Natural killer cell (primary cell): Measurements from ENCODE around the gene DNAH7. TPM values are rescaled to one million over a fixed set of nuclear protein-coding genes. Genes with fewer than 3 reads are reported as not detected.

Experiments
- ATAC-seq, 3 donors: fragments of 150-1000 bp in 2 of 3; fragments of 200-7000 bp in 1 of 3; cut with Tn5 transposase; 1 replicate in 1 of 3; 2 replicates in 2 of 3; pipeline ENCODE4 v1.10.0; 2021; ENCODE audit warnings: mild to moderate bottlenecking in 2 of 3, moderate library complexity in 2 of 3
- DNase-seq, 2 donors: peaks; one replicate each; pipeline versions ENCODE4 v3.0.0 to v3.0.0-alpha.2; 2013 to 2021; ENCODE audit warnings: mixed read lengths in 1 of 2
- H3K27ac ChIP-seq: one replicate; pipeline ENCODE4 v1.5.1; 2013; ENCODE audit warnings: mild to moderate bottlenecking, low read length
- H3K27me3 ChIP-seq: one replicate; pipeline ENCODE4 v1.6.1; 2013; ENCODE audit warnings: low read length; ENCODE audit not compliant: control insufficient read depth, insufficient read depth
- H3K36me3 ChIP-seq: one replicate; pipeline ENCODE4 v1.6.1; 2013; ENCODE audit warnings: low read length; ENCODE audit not compliant: control insufficient read depth, insufficient read depth
- H3K4me1 ChIP-seq: one replicate; pipeline ENCODE4 v1.6.1; 2013; ENCODE audit warnings: low read length; ENCODE audit not compliant: control insufficient read depth, insufficient read depth
- H3K4me3 ChIP-seq: one replicate; pipeline ENCODE4 v1.5.1; 2013; ENCODE audit warnings: low read length
- H3K9me3 ChIP-seq: one replicate; pipeline ENCODE4 v1.6.1; 2013; ENCODE audit warnings: low read length; ENCODE audit not compliant: control insufficient read depth, insufficient read depth
- H3K27ac Mint-ChIP-seq, 2 donors: one replicate each; pipeline ENCODE4 v1.8.0; 2022; ENCODE audit warnings: mild to moderate bottlenecking in 2 of 2, mixed read lengths in 2 of 2, moderate library complexity in 1 of 2
- H3K27me3 Mint-ChIP-seq, 2 donors: one replicate each; pipeline ENCODE4 v1.8.0; 2022; ENCODE audit warnings: low read depth in 2 of 2, mixed read lengths in 2 of 2
- H3K36me3 Mint-ChIP-seq: one replicate; pipeline ENCODE4 v1.8.0; 2022; ENCODE audit warnings: mixed read lengths
- H3K4me1 Mint-ChIP-seq, 2 donors: one replicate each; pipeline ENCODE4 v1.8.0; 2022; ENCODE audit warnings: mixed read lengths in 2 of 2
- H3K4me3 Mint-ChIP-seq: one replicate; pipeline ENCODE4 v1.8.0; 2022; ENCODE audit warnings: mild to moderate bottlenecking, moderate library complexity, mixed read lengths
- H3K9me3 Mint-ChIP-seq, 2 donors: one replicate each; pipeline ENCODE4 v1.8.0; 2022; ENCODE audit warnings: mixed read lengths in 2 of 2
- CTCF ChIP-seq: fragments of 200-600 bp; IDR thresholded peaks from one replicate; pipeline ENCODE4 v1.8.0; 2022; ENCODE audit warnings: antibody characterized with exemption
- WGBS: methylation state at CpG from one replicate; pipeline ENCODE4 v1.1.7; 2013; ENCODE audit warnings: missing lambda C conversion rate; ENCODE audit not compliant: insufficient coverage; 5-methylcytosine and 5-hydroxymethylcytosine counted together
- intact Hi-C: fragments of 100-400 bp; cut with micrococcal nuclease; formaldehyde crosslinking; loops from one replicate; pipeline ENCODE4 v1.14.2; 2022
- total RNA-seq, 4 donors: library from RNA; stranded (reverse); fragments of 120-200 nt in 1 of 4; gene quantifications; one replicate each; pipeline versions ENCODE4 v1.2.3 to v1.2.4, GENCODE V29; 2013 to 2022

Gene DNAH7
- total RNA-seq, 3 donors from 2014 or later (not counting 1 experiment from before 2014, with no cell fraction given) = 0.07 to 0.20 TPM; not detected in 1

GRCh38 chr2:195998070-195998469 lies 70.6 kb downstream of the DNAH7 start:
- no peak overlapping the region for H3K27ac Mint-ChIP-seq

DNA sequence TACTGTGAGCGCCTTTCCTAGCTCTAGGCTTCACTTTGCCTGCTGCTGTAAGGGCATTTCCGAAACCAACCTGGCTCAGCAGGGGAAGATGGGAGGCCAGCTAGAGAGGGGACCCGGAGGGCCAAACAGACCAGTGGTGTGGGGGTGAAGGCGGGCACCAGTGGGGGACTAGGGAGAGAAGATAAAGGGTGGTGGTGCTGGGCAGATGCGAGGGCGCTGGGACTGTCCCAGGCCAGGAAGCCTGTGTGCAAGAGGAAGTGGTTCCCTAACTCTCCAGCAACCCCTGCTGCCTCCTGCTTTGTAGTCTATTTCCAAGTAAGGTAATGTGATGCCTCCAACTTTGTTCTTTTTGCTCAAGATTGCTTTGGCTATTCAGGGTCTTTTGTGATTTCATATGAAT lies 73.1 kb downstream of the DNAH7 start:
- WGBS = 72% methylated on average over 6 of the region's 6 CpGs
- ATAC-seq = no peak
- DNase-seq = no peak
- H3K27ac ChIP-seq = no peak overlapping the region
- intact Hi-C loops = no loop called here
- H3K4me3 ChIP-seq = no peak overlapping the region
- TF ChIP-seq CTCF = no peak
- H3K36me3 Mint-ChIP-seq = no peaks in the 10 kb centered on the region
- no peaks in the 10 kb centered on the region for H3K36me3 ChIP-seq
- H3K9me3 Mint-ChIP-seq = no peaks in the 10 kb centered on the region
- no peak overlapping the region for H3K4me3 Mint-ChIP-seq
- H3K9me3 ChIP-seq = no peaks in the 10 kb centered on the region
- peaks cover 3 to 11% of the 10 kb centered on the region in 2 donors for H3K27me3 Mint-ChIP-seq
- H3K4me1 ChIP-seq = no peaks in the 10 kb centered on the region
- no peaks in the 10 kb centered on the region for H3K4me1 Mint-ChIP-seq
- H3K27me3 ChIP-seq = no peaks in the 10 kb centered on the region
- H3K27ac Mint-ChIP-seq = no peak overlapping the region

More at GRCh38 chr2:195998070-195998469, 70.6 kb downstream of the DNAH7 start:
- Mint-ChIP-seq H3K4me3 (no peak overlapping the region), H3K9me3 (no peaks in the 10 kb centered on the region), H3K4me1 (no peaks in the 10 kb centered on the region), H3K36me3 (no peaks in the 10 kb centered on the region), H3K27me3 (peaks cover 3 to 11% of the 10 kb centered on the region in 2 donors)
- intact Hi-C loops = no loop called here
- no peak overlapping the region for H3K4me3 ChIP-seq
- TF ChIP-seq CTCF = no peak
- ATAC-seq (no peak), DNase-seq (no peak)
- H3K27me3 ChIP-seq = no peaks in the 10 kb centered on the region
- no peaks in the 10 kb centered on the region for H3K36me3 ChIP-seq
- H3K4me1 ChIP-seq = no peaks in the 10 kb centered on the region
- WGBS = 93% methylated on average over 8 of the region's 8 CpGs
- no peak overlapping the region for H3K27ac ChIP-seq
- no peaks in the 10 kb centered on the region for H3K9me3 ChIP-seq

- Histone ChIP-seq H3K36me3 (no peaks in the 10 kb centered on the region), H3K9me3 (no peaks in the 10 kb centered on the region), H3K4me3 (no peak overlapping the region), H3K27me3 (no peaks in the 10 kb centered on the region), H3K27ac (no peak overlapping the region), H3K4me1 (no peaks in the 10 kb centered on the region)
- Mint-ChIP-seq H3K4me3 (no peak overlapping the region), H3K27me3 (peaks cover 3% of the 10 kb centered on the region in 2 donors), H3K9me3 (no peaks in the 10 kb centered on the region), H3K36me3 (no peaks in the 10 kb centered on the region), H3K27ac (no peak overlapping the region), H3K4me1 (no peaks in the 10 kb centered on the region)
- DNase-seq = no peak
- no peak for TF ChIP-seq CTCF
- intact Hi-C loops = no loop called here
- ATAC-seq = no peak
- WGBS = no CpG with 5 or more reads among the region's 2 CpGs
Observed at GRCh38 chr2:195993623-195994022, 75.0 kb downstream of the DNAH7 start.

- Mint-ChIP-seq H3K4me3 (no peak overlapping the region), H3K4me1 (peaks cover 0 to 6% of the 10 kb centered on the region in 2 donors), H3K27me3 (peaks cover 0 to 4% of the 10 kb centered on the region in 2 donors), H3K27ac (no peak overlapping the region), H3K9me3 (no peaks in the 10 kb centered on the region), H3K36me3 (no peaks in the 10 kb centered on the region)
- H3K9me3 ChIP-seq = no peaks in the 10 kb centered on the region
- no peaks in the 10 kb centered on the region for H3K36me3 ChIP-seq
- WGBS = 45% methylated on average over 2 of the region's 3 CpGs
- no peak for TF ChIP-seq CTCF
- intact Hi-C loops = no loop called here
- H3K4me1 ChIP-seq = no peaks in the 10 kb centered on the region
- no peak overlapping the region for H3K4me3 ChIP-seq
- H3K27me3 ChIP-seq = no peaks in the 10 kb centered on the region
- no peak overlapping the region for H3K27ac ChIP-seq
- ATAC-seq (no peak), DNase-seq (no peak)
Observed at GRCh38 chr2:195985741-195986140, 82.9 kb downstream of the DNAH7 start.
